Progenitor cell of endocrine pancreas (in vitro differentiated cells): ENCODE measurements around the gene KCNQ5. TPM values are rescaled to one million over a fixed set of nuclear protein-coding genes. Genes with fewer than 3 reads are reported as not detected.

Experiments used
- microRNA-seq: library from miRNA; unstranded; fragments of <30 nt; microRNA quantifications from one replicate; pipeline ENCODE4 v1.1.0, GENCODE V29; 2020; ENCODE audit warnings: borderline number of aligned reads; ENCODE audit not compliant: unreplicated experiment
- total RNA-seq: library from RNA; stranded (reverse); gene quantifications from 2 replicates; pipeline ENCODE4 v1.2.1, GENCODE V29; 2021

The KCNQ5 gene
- total RNA-seq, 1 donor from 2014 or later: 1.0 TPM

Small RNA genes lying within 50 kb of the gene (microRNA-seq; reads per million reads assigned to microRNA genes)
- not detected for gene MIR4282
